ENCODE data around the gene MED6.

MED6 gene

DNA sequence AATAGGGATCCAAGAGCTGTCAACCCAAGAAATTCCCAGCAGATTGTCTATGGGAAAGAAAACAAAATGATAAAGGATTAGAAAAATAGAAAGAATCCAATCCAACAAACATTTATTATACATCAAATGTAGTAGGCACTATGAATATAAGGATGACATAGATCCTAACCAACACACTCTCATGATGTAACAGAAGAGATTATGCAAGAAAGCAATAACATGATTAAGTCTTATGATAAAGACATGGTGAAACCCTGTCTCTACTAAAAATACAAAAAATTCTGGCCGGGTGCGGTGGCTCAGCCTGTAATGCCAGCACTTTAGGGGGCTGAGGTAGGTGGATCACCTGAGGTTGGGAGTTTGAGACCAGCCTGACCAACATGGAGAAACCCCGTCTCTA is 2.7 kb downstream of the MED6 start:
- no peak for DNase-seq

- DNase-seq = no peak
Observed at GRCh38 chr14:70595443-70596185, 4.8 kb downstream of the MED6 start.

- no peak for DNase-seq
Observed at GRCh38 chr14:70594461-70594860, 6.0 kb downstream of the MED6 start.

DNA sequence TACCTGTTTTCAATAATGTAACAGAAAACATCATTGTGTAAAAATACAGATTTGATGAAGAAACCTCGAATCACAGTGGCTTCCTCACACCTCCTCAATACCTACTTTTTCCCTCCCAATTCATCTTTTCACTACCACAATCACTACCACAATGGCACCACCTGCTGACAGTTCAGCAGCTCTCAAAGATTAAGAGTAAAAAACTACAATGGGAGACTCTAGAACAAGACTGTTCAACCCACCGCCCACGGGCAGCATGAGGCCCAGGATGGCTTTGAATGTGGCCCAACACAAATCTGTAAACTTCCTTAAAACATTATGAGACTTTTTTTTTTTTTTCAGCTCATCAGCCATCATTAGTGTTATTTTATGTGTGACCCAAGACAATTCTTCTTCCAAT is 15.2 kb downstream of the MED6 start:
- no peak for DNase-seq

DNA sequence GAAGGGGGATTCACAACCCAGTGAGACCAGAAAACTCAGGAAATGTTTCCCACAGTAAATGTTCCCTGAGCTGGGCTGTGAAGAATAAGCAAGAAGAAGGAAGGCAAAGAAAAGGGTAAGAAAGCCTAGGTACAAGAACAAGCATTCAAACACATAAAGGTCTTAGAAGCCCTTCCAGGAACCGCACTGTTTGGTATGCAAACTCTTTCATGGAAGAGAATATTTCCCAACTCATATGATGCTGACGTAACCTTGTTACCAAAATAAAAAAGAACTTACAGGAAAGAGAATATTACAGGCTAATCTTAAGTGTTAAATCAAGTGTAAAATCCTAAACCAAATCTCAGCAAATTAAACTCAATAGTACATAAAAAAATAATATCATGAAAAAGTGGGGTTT is 23.6 kb downstream of the MED6 start:
- no peak for DNase-seq

GRCh38 chr14:70573050-70573449 is 27.4 kb downstream of the MED6 start:
- DNase-seq = no peak

DNA sequence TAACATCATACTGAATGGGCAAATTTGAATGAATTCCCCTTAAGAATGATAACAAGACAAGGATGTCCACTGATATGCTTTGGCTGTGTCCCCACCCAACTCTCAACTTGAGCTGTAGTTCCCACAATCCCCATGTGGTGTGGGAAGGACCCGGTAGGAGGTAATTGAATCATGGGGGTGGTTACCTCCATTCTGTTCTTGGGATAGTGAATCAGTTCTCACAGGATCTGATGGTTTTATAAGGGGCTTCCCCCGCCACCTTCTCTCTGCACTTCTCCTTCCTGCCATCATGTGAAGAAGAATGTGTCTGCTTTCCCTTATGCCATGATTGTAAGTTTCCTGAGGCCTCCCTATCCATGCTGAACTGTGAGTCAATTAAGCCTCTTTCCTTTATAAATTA is 29.3 kb downstream of the MED6 start:
- DNase-seq = no peak

DNA sequence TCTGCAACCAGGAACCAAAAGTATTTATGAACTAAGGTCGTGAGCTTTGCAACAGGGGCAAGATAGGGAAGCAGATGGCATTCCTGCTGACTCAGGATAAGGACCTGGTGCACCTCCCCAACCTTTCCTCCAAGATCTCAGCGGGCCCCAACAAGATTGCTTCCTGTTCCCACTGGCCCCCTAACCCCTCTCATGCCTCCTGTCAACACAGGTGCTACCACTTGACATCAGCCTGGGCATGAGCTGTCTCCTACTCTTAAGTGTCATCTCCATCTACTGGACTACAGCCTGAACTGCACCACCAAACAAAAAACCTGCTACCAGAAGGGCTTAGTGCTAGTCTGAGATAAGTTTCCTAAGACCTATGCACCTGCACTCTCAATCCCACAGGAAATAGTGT is 32.7 kb downstream of the MED6 start:
- DNase-seq = peak; percentile 3

DNA sequence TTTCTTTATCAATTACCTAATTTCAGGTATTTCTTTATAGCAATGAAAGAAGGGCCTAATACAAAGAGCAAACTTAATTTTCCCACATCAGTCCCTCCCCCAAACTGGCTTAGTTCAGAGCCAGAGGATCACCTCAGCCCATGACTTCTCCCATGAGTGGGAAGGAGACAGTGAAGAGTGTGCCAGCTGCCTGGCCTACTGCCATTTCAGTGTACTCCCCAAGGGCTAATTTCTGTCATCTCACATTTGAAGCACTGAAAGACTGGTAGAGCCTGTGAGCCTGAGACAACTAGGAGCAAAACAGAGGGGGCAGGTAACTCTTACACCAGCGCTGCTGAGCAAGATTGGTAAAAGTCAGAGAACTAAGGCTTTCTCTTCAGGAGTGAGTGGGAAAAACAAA is 36.6 kb downstream of the MED6 start:
- no peak for DNase-seq

GRCh38 chr14:70563417-70563816 is 37.0 kb downstream of the MED6 start:
- DNase-seq = no peak

- no peak for DNase-seq
Observed at GRCh38 chr14:70558356-70558755, 42.1 kb downstream of the MED6 start.

- peak; percentile 1 for DNase-seq
Observed at GRCh38 chr14:70555890-70556289, 44.6 kb downstream of the MED6 start.

GRCh38 chr14:70538087-70538486 is 62.4 kb downstream of the MED6 start:
- no peak for DNase-seq

DNA sequence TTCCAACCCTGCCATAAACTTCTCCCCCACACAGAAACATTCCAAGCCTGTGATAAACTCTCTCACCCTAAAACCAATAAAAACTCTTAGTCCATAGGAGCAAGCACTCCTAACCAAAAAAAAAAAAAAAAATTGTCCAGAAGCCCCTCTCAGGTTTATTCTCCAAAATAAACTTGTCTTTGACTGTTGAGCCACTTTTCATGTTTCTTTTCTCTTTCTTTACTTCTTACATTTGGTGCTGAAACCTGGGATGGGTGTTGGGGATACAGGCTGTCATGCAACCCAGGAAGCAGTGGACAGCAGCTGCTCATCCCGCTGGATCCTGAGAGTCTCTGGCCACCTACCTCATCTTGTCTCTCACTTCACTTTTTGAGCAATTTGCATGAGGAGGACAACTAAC is 63.6 kb downstream of the MED6 start:
- no peak for DNase-seq

DNA sequence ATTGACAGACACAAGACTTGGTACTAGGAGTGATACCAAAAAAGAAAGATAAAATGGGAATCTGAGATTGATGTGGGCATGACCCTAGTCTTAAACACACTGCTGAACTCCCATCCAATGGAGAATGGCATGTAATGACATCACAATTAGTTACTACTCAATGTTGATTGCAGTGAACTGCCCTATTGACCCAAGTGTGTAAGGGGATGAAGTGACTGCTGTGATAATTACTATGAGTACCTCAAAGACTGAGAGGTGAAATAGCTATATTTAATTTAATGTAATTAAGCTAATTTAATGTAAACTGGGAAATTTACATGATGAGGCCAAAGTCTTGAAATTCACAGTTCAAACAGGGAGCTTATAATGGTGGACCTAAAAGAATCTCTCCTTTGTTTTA is 65.6 kb downstream of the MED6 start, which contains the start of gene ADAM20:
TSS of gene ADAM20 (minus strand) at position 101 of the 400 bp plus-strand sequence. CDS start 10,247 bp downstream, outside the sequence.
- no peak for DNase-seq

Measured in fibroblast of skin of abdomen (primary cell).